HG02642 (cell line): ENCODE data around the gene GFAP.

Experiments used
- ATAC-seq: cut with Tn5 transposase; IDR thresholded peaks from one replicate; pipeline ENCODE4 v1.9.1; 2021; ENCODE audit warnings: mild to moderate bottlenecking; ENCODE audit not compliant: unreplicated experiment, poor library complexity

The GFAP gene

GRCh38 chr17:44867841-44868240, 47.5 kb downstream of the GFAP start:
- no peak for ATAC-seq

- ATAC-seq = no peak
Observed at GRCh38 chr17:44865931-44866330, 49.4 kb downstream of the GFAP start.

- no peak for ATAC-seq
Observed at GRCh38 chr17:44865231-44865660, 50.1 kb downstream of the GFAP start.

GRCh38 chr17:44864831-44865230, 50.5 kb downstream of the GFAP start:
- no peak for ATAC-seq

GRCh38 chr17:44863061-44863918, 52.0 kb downstream of the GFAP start:
- no peak for ATAC-seq

GRCh38 chr17:44862278-44862914, 52.9 kb downstream of the GFAP start:
- ATAC-seq = no peak

- ATAC-seq = no peak
Observed at GRCh38 chr17:44859701-44860100, 55.6 kb downstream of the GFAP start.

- ATAC-seq = no peak
Observed at GRCh38 chr17:44854192-44854591, 61.1 kb downstream of the GFAP start.
